DLD1 (cell line): Measurements from ENCODE around the gene PABPC3.

Experiments used
- in situ Hi-C: cut with HindIII; loops from 2 replicates; pipeline ENCODE4 v1.10.0; 2017; ENCODE audit warnings: low sequenced_read_pairs

Gene PABPC3

DNA sequence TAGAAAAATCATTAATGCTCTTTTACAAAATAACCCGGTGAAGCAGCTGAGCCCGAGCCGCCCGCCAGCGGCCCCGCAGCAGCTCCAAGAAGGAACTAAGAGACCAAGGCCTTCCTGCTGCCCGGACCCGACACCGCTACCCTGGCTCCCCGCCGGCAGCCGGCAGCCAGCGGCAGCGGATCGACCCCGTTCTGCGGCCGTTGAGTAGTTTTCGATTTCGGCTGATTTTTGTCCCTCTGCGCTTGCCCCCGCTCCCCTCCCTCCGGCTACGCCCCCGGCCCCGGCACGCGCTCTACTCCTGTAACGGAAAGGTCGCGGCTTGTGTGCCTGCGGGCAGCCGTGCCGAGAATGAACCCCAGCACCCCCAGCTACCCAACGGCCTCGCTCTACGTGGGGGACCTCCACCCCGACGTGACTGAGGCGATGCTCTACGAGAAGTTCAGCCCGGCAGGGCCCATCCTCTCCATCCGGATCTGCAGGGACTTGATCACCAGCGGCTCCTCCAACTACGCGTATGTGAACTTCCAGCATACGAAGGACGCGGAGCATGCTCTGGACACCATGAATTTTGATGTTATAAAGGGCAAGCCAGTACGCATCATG is at the start of gene PABPC3:
PABPC3 (plus strand) TSS at position 286 of the 603 bp plus-strand sequence; CDS start at position 349, 63 bp downstream.
- in situ Hi-C loops: no loop called here

DNA sequence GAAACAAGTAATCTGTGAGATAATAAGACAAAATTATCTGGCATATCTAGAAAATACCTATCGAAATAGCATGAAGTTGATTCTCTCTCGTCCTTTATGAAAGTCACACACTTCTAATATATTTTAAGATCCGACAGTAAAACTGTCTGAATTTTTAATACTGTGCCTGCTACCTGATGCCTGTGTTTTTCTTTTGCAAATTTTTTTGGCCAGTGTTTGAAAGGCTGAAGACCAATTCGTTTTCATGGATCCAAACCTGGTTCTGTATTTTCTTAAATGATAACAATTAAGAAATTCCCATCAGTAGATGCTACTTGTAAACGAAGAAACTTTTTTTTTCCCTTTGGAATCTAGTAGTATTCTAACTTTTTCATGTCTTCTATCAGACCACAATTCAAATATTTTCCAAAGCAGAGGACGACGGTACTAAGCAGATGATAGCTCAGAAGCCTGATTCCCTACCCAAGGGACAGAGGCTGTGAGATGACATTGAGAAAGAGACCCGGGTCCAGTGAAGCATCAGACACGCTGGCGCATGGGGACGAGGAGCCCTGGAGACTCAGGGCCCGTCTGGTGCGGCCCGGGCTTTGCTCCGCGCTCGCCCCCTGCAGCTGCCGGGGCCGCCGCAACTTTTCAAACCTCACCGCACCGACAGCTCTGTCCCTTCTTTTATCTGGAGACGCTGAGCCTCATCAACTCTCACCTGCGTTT is 49.5 kb upstream of the PABPC3 start:
- in situ Hi-C loops: no loop called here

DNA sequence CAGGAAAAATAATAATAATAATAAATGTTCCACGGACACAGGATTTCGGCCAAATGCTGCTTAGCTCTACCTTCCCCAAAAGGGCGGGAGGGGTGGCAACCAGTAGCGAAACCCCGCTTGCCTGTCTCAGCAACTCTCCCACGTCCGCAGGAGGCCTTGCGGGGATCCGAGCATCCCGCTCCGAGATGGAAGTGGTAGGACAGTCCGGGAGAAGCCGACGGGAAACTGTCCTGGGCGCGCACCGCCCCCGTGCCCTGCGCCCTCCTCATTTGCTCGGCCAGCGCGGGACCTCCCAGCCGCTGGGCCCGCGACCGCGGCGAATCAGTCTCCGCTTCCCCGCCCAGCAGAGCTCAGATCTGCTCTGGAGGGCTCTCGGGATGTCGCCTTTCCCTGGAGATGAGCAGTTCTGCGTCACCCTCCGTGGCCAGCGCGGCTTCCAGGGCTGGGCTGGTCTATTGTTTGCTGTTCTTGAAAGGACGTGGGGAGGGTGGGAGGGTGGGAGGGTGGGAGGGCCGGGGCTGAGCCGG is 48.9 kb upstream of the PABPC3 start:
- in situ Hi-C loops: no loop called here

DNA sequence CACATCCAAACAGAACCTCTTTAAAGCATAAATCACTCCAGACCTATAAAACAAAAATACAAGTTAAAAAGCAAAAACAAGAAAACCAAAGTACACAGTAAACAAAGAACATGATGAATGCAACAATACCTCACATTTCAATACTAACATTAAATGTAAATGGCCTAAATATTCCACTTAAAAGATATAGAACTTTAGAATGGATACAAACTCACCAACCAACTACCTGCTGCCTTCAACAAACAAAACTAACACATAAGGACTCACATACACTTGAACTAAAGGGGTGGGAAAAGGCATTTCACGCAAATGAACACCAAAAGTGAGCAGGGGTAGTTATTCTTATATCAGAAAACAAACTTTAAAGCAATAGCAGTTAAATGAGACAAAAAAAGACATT is 44.9 kb upstream of the PABPC3 start:
- in situ Hi-C loops: no loop called here

DNA sequence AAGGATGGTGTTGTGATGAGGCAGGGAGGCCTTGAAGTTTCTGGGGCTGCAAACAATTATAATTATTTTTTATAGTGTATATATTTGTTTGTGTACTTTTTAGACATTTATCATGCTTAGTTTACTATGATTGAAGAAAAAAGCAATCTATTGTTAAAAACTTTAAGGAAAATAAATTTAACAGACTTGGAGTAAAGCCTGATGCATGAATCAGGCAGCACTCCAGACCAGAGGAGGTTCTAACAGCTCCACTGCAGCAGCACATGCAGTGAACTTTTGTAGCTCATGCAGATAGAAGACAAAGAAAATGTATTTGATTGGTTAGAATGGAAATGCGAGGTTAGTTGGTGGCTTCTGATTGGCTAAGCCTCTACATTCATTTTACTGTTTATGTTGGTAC is 36.8 kb upstream of the PABPC3 start:
- in situ Hi-C loops: no loop called here

DNA sequence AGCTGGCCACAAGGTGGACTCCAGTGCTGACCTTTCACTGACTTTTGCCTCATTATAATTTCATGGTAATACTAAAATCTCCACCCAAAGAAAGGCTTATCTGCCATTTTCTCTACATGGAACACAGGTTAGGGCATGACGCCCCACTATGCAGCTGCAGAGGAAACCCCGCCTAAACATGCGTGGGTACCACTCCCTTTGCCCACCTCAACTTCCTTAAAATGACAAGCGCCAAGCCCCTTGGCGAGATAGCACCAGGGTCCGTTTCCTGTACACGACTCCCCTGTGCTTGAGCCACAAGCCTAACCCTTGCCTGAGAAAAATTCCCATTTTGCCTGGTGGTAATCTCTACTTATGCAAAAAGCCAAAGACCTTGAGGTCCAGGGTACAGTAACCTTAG is 36.0 kb upstream of the PABPC3 start:
- in situ Hi-C loops: no loop called here

DNA sequence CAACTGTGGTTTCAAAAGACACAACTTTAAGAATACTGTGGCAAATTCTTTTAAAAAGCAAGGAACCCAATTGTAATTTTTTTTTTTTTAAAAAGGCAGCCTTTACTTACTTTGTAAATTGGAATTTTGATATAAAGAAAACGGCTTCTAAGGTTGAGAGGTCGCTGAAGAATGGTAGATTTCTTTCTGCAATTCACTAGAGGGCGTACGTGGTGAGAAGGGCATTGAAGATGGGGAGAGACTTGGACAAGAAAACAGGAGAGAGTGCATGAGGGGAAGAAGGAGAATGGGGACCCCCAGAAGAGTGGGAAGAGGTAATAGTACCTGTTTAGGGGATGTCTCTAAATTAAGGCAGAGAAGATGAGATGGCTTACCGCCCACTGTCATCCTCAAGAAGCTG is 33.5 kb upstream of the PABPC3 start:
- in situ Hi-C loops: no loop called here

DNA sequence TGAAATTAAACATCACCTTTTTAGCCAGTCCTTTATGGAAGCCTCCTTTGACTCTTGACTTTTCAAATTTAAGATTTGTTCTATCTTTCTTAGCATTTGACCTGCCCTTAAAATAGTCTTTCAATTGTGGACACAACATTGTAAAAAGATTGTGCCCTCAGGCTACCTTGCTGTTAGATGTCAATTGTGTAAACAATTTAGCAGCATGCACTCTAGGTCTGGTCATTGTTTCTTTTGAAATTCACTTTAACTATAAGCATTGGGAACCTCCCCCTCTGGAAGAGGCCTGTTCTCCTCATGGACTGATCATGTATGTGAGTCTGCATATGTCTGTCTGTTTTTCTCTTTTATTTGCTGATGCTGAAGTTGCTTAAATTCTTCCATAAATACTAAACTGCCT is 31.5 kb upstream of the PABPC3 start:
- in situ Hi-C loops: no loop called here

DNA sequence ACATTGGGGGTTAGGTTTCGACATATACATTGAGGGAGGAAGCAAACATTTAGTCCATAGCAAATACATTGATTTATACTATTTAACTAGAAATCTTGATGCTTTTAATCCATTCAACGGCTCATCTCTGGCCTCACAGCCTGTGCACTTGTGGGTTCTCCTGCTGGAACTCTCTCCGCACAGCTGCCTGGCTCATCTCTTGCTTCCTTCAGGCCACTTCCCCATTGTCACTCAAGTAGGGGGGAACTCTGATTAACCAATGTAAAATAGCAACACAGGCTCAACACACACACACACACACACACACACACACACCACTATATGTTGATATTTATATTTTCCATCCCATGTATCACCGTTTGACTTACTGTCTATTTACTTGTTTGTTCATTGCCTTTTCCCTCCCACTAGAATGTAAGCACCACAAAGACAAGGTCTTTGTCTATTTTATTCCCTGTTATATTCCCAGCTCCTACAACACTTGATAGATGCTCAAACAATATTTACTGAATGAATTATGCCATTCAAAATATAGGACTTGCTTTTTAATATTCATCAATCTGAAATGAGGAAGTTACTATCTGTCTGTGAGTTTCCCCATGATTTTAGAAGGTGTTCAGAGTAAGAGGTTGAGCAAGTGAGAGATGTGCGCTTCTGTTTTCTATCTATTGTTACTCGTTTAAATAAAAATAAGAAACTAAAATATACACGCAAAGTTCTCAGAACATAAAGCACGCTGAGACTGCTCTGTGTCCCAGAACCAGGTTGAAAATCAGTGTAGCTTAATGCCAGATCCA is 29.8 kb upstream of the PABPC3 start:
- in situ Hi-C loops: no loop called here

DNA sequence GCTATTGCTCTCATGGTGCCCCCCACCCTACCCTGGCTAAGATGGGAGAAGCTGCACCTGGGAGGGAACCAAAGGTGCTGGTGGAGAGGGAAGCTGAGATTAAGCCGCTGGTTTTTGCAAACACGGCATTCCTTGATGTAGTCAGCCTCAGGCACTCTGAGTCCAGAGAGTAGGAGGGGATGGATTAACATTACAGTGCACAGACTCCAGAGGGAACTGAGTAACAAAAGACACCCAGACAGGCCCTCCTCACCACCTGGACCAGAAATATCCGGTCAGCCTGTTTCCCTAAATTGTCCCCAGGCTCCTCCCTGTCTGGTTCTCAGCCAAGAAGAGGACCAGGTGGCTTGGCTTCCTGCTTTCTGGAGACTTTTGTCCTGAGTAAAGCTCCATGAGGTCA is 28.9 kb upstream of the PABPC3 start:
- in situ Hi-C loops: no loop called here

DNA sequence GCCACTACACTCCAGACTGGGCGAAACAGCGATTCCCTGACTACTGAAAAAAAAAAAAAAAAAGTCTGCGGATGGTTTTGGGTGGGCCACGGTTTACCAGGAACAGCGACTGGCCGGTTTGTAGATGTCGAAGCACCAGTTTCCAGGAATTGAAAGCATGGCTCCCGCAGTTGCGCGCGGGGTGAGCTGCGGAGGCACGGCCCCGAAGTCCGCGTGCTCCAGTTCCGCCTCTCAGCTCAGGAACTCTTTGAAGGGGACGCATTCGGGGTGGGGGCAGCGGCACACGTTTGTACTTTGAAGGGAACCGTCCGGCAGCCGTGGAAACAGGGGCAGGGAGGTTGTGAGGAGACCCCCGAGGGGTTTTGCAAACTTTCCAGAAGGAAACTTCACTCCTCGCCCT is 27.1 kb upstream of the PABPC3 start:
- in situ Hi-C loops: no loop called here

DNA sequence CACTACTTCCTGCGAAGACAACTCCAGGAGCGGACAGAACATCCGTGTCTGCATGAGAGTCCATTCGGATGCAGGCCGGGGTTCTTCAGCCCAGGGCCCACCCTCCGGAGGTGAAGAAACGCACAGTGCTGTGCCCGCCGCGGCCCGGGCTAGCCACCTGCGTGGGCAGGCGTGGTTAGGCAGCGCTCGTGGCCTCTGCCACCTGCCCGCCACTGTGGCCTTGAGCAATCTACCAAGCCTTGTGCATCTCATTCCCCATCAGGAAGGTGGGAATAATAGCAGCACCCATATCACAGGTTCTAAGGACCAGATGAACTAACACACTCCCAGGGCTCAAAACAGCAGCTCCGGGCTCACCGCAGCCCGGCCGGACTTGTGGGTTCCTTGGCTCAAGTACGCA is 26.7 kb upstream of the PABPC3 start:
- in situ Hi-C loops: no loop called here

DNA sequence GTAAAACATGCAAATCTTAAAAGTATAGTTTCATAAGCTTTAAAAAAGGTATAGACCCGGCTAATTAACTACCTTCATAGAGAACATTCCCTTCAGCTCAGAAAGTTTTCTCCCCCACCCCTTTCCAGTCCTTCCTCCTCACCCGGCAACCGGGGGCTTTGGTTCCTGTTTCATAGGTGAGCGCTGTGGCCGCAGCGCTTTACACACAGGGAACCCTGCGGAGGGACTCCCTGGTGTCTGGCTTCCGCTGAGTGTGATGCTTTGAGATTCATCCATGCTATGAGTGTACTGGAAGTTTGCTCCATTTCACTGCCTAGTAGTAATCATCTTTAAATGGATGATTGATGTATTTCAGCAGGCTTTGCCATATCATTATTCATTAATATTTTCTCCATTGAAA is 26.0 kb upstream of the PABPC3 start:
- in situ Hi-C loops: no loop called here

DNA sequence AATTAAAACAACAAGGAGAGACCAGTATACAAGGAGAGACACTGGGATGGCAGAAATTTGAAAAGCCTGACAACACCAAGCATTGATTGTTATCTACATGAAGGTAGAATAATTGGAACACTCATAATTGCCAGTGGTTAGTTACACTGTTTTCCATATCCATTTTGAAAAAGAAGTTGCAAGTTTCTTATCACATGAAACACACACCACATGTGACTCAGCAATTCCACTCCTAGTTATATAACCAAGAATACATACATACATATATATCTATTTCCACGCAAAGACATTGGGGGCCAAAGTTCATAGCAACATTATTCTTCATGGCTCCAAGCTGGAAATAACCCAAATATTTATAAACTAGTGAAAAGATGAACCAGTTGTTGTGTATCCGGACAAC is 15.2 kb upstream of the PABPC3 start:
- in situ Hi-C loops: no loop called here

DNA sequence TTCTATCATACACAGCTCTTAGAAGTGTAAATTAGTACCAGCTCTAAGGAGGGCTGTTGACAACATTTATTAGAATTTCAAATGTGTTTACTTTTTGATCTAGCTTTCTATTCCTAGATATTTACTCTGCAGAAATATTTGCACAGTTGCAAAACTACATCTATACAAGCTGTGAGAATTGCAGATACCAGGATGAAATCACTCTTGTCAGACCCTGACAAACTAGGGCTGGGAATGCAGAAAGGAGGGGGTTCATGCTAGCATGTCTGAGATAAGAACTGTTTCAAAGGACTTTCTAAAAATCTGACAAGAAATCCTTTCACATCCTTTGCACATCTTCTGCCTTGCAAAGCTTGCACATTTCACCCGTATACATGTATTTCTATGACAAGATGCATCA is 11.8 kb upstream of the PABPC3 start:
- in situ Hi-C loops: no loop called here

DNA sequence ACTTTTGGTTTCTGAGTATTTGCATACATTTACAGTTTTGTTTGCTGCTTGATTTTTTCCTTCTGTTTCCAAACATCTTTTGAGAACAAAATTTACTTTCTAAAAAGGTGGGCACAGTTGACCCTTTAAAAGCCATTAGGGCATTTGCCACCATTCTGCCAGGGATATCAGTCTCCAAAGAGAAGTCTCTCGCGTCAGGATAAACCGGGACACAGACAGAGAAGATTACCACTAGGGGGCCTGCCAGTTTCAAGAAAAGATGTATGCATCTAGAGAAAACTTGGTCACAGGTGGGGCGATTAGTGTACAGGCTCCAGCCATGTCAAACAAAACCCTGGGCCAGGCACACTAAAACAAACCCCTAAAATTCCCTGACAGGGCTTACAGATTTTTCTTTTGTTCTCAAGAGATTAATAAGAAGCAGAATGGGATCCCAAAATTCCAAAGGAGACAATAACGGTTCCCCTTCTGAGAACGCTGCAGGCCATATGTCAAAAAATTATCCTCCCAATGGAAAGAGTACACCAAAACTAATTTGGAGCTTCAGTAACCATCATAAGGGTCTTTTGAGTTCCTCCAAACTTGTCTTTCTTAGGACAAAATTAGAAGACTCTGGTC is 10.7 kb upstream of the PABPC3 start:
- in situ Hi-C loops: no loop called here

DNA sequence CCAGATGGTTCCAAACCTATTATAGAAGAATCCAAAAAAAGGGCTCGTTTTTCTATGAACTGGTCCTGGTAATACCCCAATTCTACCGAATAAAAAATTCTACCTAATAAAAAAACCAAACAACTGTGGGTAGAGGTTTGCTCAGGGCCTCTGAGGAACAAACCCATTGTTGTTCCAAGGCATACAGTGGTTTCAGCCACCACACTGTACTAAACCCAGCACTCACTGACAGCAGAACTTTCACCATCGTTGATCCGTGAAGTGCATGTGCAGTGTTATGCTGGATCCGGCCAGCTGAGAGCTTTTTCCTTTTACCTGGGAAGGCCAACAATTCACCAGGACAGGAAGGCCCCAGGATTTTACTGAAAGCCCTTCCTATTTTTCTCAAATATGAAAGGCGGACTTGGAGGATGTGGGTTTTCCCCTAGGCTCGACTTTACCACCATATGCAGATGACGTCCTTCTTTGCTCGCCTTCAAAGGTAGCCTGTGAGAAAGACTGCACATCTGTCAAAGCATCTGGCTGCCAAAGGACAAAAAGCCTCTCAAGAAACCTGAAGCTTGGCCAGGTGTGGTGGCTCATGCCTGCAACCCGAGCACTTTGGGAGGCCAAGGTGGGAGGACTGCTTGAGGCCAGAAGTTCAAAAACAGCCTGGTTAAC is 7.2 kb upstream of the PABPC3 start:
- in situ Hi-C loops: no loop called here

DNA sequence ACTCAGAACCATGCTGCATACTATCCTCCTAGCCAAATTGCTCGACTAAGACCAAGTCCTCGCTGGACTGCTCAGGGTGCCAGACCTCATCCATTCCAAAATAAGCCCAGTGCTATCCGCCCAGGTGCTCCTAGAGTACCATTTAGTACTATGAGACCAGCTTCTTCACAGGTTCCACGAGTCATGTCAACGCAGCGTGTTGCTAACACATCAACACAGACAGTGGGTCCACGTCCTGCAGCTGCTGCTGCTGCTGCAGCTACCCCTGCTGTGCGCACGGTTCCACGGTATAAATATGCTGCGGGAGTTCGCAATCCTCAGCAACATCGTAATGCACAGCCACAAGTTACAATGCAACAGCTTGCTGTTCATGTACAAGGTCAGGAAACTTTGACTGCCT is 1.5 kb downstream of the PABPC3 start:
- in situ Hi-C loops: no loop called here

DNA sequence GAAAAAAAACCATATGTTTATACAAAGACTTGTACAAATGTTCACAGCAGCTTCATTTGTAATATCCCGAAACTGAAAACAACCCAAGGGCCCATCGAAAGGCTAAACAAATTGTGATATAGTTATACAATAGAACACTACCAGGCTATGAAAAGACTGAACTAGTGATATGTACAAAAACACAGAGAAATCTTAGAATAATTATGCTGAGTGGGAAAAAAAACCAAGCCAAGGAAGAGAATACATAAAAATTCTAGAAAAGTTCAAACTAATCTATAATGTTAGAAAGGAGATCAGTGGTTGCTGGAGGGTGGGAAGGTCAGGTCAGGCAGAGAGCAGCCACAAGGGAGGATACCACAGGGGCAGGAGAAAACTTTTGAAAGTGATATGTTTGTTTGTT is 7.8 kb downstream of the PABPC3 start:
- in situ Hi-C loops: no loop called here

DNA sequence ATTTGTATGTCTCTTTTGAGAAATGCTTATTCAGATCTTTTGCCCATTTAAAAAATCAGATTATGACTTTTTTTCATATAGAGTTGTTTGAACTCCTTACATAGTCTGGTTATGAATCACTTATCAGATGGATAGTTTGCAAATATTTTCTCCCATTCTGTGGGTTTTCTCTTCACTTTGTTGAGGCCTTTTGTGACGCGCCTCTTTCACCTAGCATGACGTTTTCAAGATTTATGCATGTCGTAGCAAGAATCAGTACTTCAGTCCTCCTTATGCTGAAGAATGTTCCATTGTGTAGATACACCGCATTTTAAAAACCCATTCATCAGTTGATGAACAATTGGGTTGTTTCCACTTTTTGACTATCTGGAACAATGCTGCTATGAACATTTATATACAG is 13.4 kb downstream of the PABPC3 start:
- in situ Hi-C loops: no loop called here
